Measurements from ENCODE around the gene ZRANB3. TPM values are rescaled to one million over a fixed set of nuclear protein-coding genes. Genes with fewer than 3 reads are reported as not detected.
"Not testable (repeated sequence)": the region's sequence is repeated elsewhere in the genome, so short reads cannot be mapped to it uniquely, and the experiment has no call there.

ZRANB3 gene
- total RNA-seq, 1 donor from 2014 or later = 7.0 TPM

- DNase-seq (ENCODE audit: low spot score) = no peak
- TF ChIP-seq, protein P1, sequence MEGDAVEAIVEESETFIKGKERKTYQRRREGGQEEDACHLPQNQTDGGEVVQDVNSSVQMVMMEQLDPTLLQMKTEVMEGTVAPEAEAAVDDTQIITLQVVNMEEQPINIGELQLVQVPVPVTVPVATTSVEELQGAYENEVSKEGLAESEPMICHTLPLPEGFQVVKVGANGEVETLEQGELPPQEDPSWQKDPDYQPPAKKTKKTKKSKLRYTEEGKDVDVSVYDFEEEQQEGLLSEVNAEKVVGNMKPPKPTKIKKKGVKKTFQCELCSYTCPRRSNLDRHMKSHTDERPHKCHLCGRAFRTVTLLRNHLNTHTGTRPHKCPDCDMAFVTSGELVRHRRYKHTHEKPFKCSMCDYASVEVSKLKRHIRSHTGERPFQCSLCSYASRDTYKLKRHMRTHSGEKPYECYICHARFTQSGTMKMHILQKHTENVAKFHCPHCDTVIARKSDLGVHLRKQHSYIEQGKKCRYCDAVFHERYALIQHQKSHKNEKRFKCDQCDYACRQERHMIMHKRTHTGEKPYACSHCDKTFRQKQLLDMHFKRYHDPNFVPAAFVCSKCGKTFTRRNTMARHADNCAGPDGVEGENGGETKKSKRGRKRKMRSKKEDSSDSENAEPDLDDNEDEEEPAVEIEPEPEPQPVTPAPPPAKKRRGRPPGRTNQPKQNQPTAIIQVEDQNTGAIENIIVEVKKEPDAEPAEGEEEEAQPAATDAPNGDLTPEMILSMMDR (IDR thresholded peaks at IDR 0.05) = no peak
- Mint-ChIP-seq H3K27ac (ENCODE audit: unreplicated experiment) (peak overlapping the region; percentile 2), H3K27me3 (ENCODE audit: low read depth) (no peaks in the 10 kb centered on the region), H3K9me3 (ENCODE audit: low read depth) (peaks cover 7% of the 10 kb centered on the region), H3K4me1 (ENCODE audit: low read depth) (peaks cover 31% of the 10 kb centered on the region), H3K36me3 (ENCODE audit: low read depth) (peaks cover 16% of the 10 kb centered on the region), H3K4me3 (ENCODE audit: unreplicated experiment) (no peak overlapping the region)
These were observed 437.2 kb downstream of the ZRANB3 start for GRCh38 chr2:135093670-135094330.

- H3K27me3 Mint-ChIP-seq (ENCODE audit: low read depth) = no peaks in the 10 kb centered on the region
- peaks cover 30% of the 10 kb centered on the region for H3K4me1 Mint-ChIP-seq (ENCODE audit: low read depth)
- DNase-seq (ENCODE audit: low spot score) = no peak
- H3K9me3 Mint-ChIP-seq (ENCODE audit: low read depth) = peaks cover 7% of the 10 kb centered on the region
- H3K27ac Mint-ChIP-seq (ENCODE audit: unreplicated experiment) = peak overlapping the region; percentile 75
- peaks cover 17% of the 10 kb centered on the region for H3K36me3 Mint-ChIP-seq (ENCODE audit: low read depth)
- no peak overlapping the region for H3K4me3 Mint-ChIP-seq (ENCODE audit: unreplicated experiment)
- TF ChIP-seq, protein P1 (IDR thresholded peaks at IDR 0.05) = no peak
These were observed 437.8 kb downstream of the ZRANB3 start for GRCh38 chr2:135093193-135093592.

GRCh38 chr2:135091681-135092080 is 439.3 kb downstream of the ZRANB3 start:
- Mint-ChIP-seq H3K4me1 (ENCODE audit: low read depth) (peaks cover 28% of the 10 kb centered on the region), H3K27ac (ENCODE audit: unreplicated experiment) (no peak overlapping the region), H3K27me3 (ENCODE audit: low read depth) (no peaks in the 10 kb centered on the region), H3K9me3 (ENCODE audit: low read depth) (peaks cover 7% of the 10 kb centered on the region), H3K4me3 (ENCODE audit: unreplicated experiment) (no peak overlapping the region), H3K36me3 (ENCODE audit: low read depth) (peaks cover 17% of the 10 kb centered on the region)
- DNase-seq (ENCODE audit: low spot score) = no peak
- TF ChIP-seq, protein P1 (IDR thresholded peaks at IDR 0.05) = no peak

DNA sequence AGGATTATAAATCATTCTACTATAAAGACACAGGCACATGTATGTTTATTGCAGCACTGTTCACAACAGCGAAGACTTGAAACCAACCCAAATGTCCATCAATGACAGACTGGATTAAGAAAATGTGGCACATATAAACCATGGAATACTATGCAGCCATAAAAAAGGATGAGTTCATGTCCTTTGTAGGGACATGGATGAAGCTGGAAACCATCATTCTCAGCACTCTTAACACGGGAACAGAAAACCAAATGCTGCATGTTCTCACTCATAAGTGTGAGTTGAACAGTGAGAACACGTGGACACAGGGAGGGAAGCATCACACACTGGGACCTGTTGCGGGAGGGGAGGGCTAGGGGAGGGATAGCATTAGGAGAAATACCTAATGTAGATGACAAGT is 441.4 kb downstream of the ZRANB3 start:
- H3K9me3 Mint-ChIP-seq (ENCODE audit: low read depth); H3K4me3 Mint-ChIP-seq (ENCODE audit: unreplicated experiment); DNase-seq (ENCODE audit: low spot score); H3K27me3 Mint-ChIP-seq (ENCODE audit: low read depth); H3K27ac Mint-ChIP-seq (ENCODE audit: unreplicated experiment): not testable (repeated sequence)
- Mint-ChIP-seq H3K36me3 (ENCODE audit: low read depth) (peaks cover 15% of the 10 kb centered on the region), H3K4me1 (ENCODE audit: low read depth) (peaks cover 33% of the 10 kb centered on the region)

Other genes starting within 250 kb of the ZRANB3 start
- 28.2 to 33.2 TPM (median 31.3 TPM) in 3 replicates for gene R3HDM1, start 266 bp upstream of the ZRANB3 start, total RNA-seq
- 72.5 to 112 TPM (median 76.4 TPM) in 3 replicates for gene UBXN4, start 210.6 kb upstream of the ZRANB3 start, total RNA-seq

All from chondrocyte (in vitro differentiated cells).